ENCODE data around the gene RELT.

DNA sequence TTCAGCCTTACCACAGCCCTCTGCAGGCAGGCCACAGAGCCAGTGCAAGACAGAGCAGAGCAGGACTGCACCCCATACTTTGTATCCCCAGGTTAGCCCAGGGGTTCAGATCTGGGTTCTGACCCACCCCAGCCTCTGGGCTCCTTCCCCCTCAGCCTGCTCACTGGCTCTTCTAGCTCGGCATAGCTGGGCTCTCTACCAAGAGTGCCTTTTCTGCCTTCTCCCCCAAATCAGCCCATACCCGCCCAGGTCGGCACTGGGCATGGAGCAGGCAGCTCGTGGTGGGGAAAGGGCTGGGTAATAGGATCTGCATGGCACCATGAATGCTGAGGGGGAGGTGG, 8.3 kb downstream of the RELT start:
- TF ChIP-seq CTCF (IDR thresholded peaks at IDR 0.05): no peak
- no peak for TF ChIP-seq POLR2A (IDR thresholded peaks at IDR 0.05)

Data from upper lobe of left lung (tissue), 4 donors.